Neutrophil (primary cell): ENCODE data around the gene RNF19B.
A peak's percentile ranks its signal among the peaks of the same experiment; 100 is the strongest.
"Not testable (repeated sequence)": the region's sequence is repeated elsewhere in the genome, so short reads cannot be mapped to it uniquely, and the experiment has no call there.

Source experiments
- H3K27ac ChIP-seq: fragments of 200-600 bp; sonication (generic); 2 replicates; pipeline ENCODE4 v1.5.1; 2016; ENCODE audit warnings: mild to moderate bottlenecking, moderate library complexity
- H3K27me3 ChIP-seq: fragments of 200-600 bp; sonication (generic); 2 replicates; pipeline ENCODE4 v1.6.0; 2016; ENCODE audit warnings: mild to moderate bottlenecking
- H3K36me3 ChIP-seq: fragments of 200-600 bp; sonication (generic); 2 replicates; pipeline ENCODE4 v1.5.1; 2017
- H3K4me1 ChIP-seq, 2 experiments: fragments of 200-600 bp in 1 of 2; sonication (generic) in 1 of 2; 1 replicate in 1 of 2; 2 replicates in 1 of 2; pipeline versions ENCODE4 v1.5.1 to v1.6.1; 2013 to 2016; ENCODE audit warnings: low read depth in 1 of 2, low read length in 1 of 2, mild to moderate bottlenecking in 1 of 2, moderate library complexity in 1 of 2; ENCODE audit not compliant: control insufficient read depth in 1 of 2, insufficient read depth in 1 of 2
- H3K4me3 ChIP-seq, 2 experiments: fragments of 200-600 bp in 1 of 2; sonication (generic) in 1 of 2; 1 replicate in 1 of 2; 2 replicates in 1 of 2; pipeline ENCODE4 v1.5.1; 2013 to 2016; ENCODE audit warnings: low read depth in 1 of 2, low read length in 1 of 2, mild to moderate bottlenecking in 1 of 2, moderate library complexity in 1 of 2
- H3K9me3 ChIP-seq: fragments of 200-600 bp; sonication (generic); 2 replicates; pipeline ENCODE4 v1.5.1; 2016
- TF ChIP-seq, protein P1 (sequence below): fragments of 200-600 bp; sonication (generic); IDR thresholded peaks from 2 replicates; pipeline ENCODE4 v1.5.1; 2016; ENCODE audit warnings: antibody characterized with exemption

RNF19B gene

DNA sequence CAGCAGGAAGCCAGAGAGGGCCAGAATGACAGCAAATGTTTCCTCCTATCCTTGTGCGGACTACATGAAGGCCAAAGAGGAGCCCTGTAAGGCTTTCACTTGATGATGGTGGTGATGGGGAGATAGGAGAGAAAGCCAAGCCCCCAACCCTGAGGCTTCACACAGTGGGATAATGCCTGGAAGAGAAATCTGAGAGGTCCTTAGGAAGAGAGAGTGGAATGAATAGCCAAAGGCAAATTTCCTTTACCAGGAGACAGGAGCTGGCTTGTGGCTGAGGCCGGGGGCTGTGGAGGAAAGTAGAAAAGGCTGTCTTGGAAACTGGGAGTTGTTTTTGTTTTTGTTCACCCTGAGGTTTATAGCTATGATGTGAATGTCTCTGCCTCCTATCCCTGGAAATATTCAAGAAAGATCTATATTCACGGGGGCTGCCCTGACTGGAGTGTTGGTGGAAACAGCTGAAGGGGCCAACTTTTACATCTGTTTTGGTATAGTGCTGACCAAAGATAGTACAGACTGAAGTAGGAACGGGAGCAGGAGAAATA lies 13.0 kb upstream of the RNF19B start:
- Histone ChIP-seq H3K9me3 (no peaks in the 10 kb centered on the region), H3K36me3 (no peaks in the 10 kb centered on the region), H3K27me3 (peaks cover 11% of the 10 kb centered on the region), H3K4me3 (no peak overlapping the region), H3K27ac (peak overlapping the region; percentile 18), H3K4me1 (peaks cover 40 to 42% of the 10 kb centered on the region in 2 experiments)
- TF ChIP-seq, protein P1, sequence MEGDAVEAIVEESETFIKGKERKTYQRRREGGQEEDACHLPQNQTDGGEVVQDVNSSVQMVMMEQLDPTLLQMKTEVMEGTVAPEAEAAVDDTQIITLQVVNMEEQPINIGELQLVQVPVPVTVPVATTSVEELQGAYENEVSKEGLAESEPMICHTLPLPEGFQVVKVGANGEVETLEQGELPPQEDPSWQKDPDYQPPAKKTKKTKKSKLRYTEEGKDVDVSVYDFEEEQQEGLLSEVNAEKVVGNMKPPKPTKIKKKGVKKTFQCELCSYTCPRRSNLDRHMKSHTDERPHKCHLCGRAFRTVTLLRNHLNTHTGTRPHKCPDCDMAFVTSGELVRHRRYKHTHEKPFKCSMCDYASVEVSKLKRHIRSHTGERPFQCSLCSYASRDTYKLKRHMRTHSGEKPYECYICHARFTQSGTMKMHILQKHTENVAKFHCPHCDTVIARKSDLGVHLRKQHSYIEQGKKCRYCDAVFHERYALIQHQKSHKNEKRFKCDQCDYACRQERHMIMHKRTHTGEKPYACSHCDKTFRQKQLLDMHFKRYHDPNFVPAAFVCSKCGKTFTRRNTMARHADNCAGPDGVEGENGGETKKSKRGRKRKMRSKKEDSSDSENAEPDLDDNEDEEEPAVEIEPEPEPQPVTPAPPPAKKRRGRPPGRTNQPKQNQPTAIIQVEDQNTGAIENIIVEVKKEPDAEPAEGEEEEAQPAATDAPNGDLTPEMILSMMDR = no peak

GRCh38 chr1:32975055-32975454 lies 10.4 kb upstream of the RNF19B start:
- not testable (repeated sequence) for H3K4me3 ChIP-seq, H3K9me3 ChIP-seq
- peaks cover 32% of the 10 kb centered on the region for H3K27me3 ChIP-seq

GRCh38 chr1:32973458-32973857 lies 8.8 kb upstream of the RNF19B start:
- not testable (repeated sequence) for H3K27ac ChIP-seq
- H3K4me3 ChIP-seq = peak overlapping the region in 1 of 2 experiments; percentile 56

More at GRCh38 chr1:32975055-32975454, 10.4 kb upstream of the RNF19B start:
- not testable (repeated sequence) for H3K27ac ChIP-seq, H3K36me3 ChIP-seq
- H3K4me1 ChIP-seq = peaks cover 18 to 21% of the 10 kb centered on the region in 2 experiments

DNA sequence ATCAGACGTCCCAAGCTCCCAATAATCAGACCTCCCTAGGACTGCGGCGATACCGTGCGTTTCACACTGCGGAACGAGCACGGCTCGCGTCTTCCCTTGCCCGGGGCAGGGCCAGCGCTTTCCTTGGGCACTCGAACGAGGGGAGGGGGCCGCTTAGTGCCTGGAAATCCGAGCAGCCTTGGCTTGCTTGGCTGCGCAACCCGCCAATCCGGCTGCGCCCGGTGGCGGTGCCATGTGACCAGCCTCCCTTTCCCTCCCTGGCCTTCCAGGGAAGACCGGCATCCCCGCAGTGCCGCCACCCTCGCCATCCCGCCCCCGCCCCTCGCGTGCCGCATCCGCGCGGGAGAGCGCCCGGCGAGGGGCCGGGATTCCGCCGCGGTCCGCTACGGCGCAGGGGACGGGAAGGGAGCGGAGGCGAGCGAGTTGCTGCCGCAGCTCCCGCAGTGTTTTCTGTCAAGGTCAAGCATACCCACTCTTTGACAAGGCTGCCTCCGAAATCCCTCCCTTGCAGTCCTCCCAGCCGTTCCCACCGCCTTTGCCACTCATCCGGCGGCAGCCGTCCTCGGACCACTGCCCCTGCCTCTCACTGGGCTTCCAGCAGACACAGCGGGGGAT lies 8.3 kb upstream of the RNF19B start:
- Histone ChIP-seq H3K27me3 (peaks cover 32% of the 10 kb centered on the region), H3K4me3 (peak overlapping the region; percentile 52 to 56), H3K4me1 (peaks cover 14 to 21% of the 10 kb centered on the region in 2 experiments), H3K36me3 (no peaks in the 10 kb centered on the region), H3K27ac (no peak overlapping the region), H3K9me3 (no peaks in the 10 kb centered on the region)
- TF ChIP-seq, protein P1 = no peak

More at GRCh38 chr1:32973458-32973857, 8.8 kb upstream of the RNF19B start:
- H3K9me3 ChIP-seq, H3K36me3 ChIP-seq: not testable (repeated sequence)
- H3K4me1 ChIP-seq = peaks cover 17 to 21% of the 10 kb centered on the region in 2 experiments
- peaks cover 32% of the 10 kb centered on the region for H3K27me3 ChIP-seq

DNA sequence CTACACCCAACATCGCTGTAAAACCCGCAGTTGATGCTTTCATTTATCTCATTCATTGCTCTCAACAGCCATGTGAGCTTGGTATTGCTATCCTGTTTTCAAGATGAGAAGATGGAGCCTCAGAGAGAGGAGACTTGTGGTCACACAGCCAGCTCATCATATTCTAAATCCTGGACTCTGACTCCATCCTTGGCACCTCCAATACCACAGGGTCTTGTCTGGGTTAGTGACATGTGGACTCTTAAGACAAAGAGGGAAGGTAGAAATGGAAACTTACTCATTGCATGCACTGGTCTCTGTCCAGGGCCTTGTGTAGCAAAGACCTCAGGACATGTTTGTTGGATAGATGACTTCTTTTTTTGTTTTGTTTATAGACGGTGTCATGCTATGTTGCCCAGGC lies 7.0 kb upstream of the RNF19B start:
- H3K9me3 ChIP-seq = no peaks in the 10 kb centered on the region
- TF ChIP-seq, protein P1 = no peak
- no peak overlapping the region for H3K4me3 ChIP-seq
- peaks cover 14 to 21% of the 10 kb centered on the region in 2 experiments for H3K4me1 ChIP-seq
- no peaks in the 10 kb centered on the region for H3K36me3 ChIP-seq
- peaks cover 32% of the 10 kb centered on the region for H3K27me3 ChIP-seq
- no peak overlapping the region for H3K27ac ChIP-seq

- no peaks in the 10 kb centered on the region for H3K9me3 ChIP-seq
- no peak overlapping the region for H3K4me3 ChIP-seq
- no peaks in the 10 kb centered on the region for H3K36me3 ChIP-seq
- peaks cover 14 to 21% of the 10 kb centered on the region in 2 experiments for H3K4me1 ChIP-seq
- H3K27ac ChIP-seq = no peak overlapping the region
- TF ChIP-seq, protein P1 = no peak
- H3K27me3 ChIP-seq = peaks cover 32% of the 10 kb centered on the region
Measured at GRCh38 chr1:32971156-32971555, 6.5 kb upstream of the RNF19B start.
